ENCODE measurements around the gene WIPF3.
A peak's percentile ranks its signal among the peaks of the same experiment; 100 is the strongest.

Gene WIPF3

GRCh38 chr7:29806995-29807841 is 910 bp downstream of the WIPF3 start:
- no peak overlapping the region for H3K27ac ChIP-seq (replicated peaks)
- peak overlapping the region; percentile 1; the same call in 1 of the 2 replicates for H3K4me3 ChIP-seq (replicated peaks; ENCODE audit: insufficient read depth, low read length)
- TF ChIP-seq REST (IDR thresholded peaks at IDR 0.05; ENCODE audit: insufficient replicate concordance, low read depth) (no peak), GABPA (IDR thresholded peaks at IDR 0.05; ENCODE audit: low read depth) (no peak), POLR2AphosphoS5 (IDR thresholded peaks at IDR 0.05; ENCODE audit: low read depth) (no peak), CTCF (IDR thresholded peaks at IDR 0.05; ENCODE audit: insufficient read depth, low read length) (no peak), SPI1 (IDR thresholded peaks at IDR 0.05; ENCODE audit: borderline replicate concordance, low read depth) (no peak)
- DNase-seq (ENCODE audit: low read depth in 1 of 2, low spot score in 1 of 2): peak in 1 of 2 experiments; percentile 7
- peaks cover 52% of the 10 kb centered on the region for H3K27me3 ChIP-seq (ENCODE audit: insufficient read depth, poor library complexity, severe bottlenecking)

GRCh38 chr7:29808075-29808801 is 1.9 kb downstream of the WIPF3 start:
- Histone ChIP-seq H3K4me3 (replicated peaks; ENCODE audit: insufficient read depth, low read length) (no peak overlapping the region), H3K27me3 (ENCODE audit: insufficient read depth, poor library complexity, severe bottlenecking) (peaks cover 50% of the 10 kb centered on the region), H3K27ac (replicated peaks) (no peak overlapping the region)
- no peak for TF ChIP-seq POLR2AphosphoS5 (IDR thresholded peaks at IDR 0.05; ENCODE audit: low read depth)
- DNase-seq (ENCODE audit: low read depth in 1 of 2, low spot score in 1 of 2): no peak

- H3K27me3 ChIP-seq (ENCODE audit: insufficient read depth, poor library complexity, severe bottlenecking): peaks cover 46% of the 10 kb centered on the region
- TF ChIP-seq POLR2AphosphoS5 (IDR thresholded peaks at IDR 0.05; ENCODE audit: low read depth) (no peak), REST (IDR thresholded peaks at IDR 0.05; ENCODE audit: insufficient replicate concordance, low read depth) (no peak), GABPA (IDR thresholded peaks at IDR 0.05; ENCODE audit: low read depth) (no peak), SPI1 (IDR thresholded peaks at IDR 0.05; ENCODE audit: borderline replicate concordance, low read depth) (no peak), CTCF (IDR thresholded peaks at IDR 0.05; ENCODE audit: insufficient read depth, low read length) (no peak)
- H3K4me3 ChIP-seq (replicated peaks; ENCODE audit: insufficient read depth, low read length): no peak overlapping the region
- no peak for DNase-seq (ENCODE audit: low read depth in 1 of 2, low spot score in 1 of 2)
- H3K27ac ChIP-seq (replicated peaks): no peak overlapping the region
Measured at GRCh38 chr7:29809533-29810155, 3.3 kb downstream of the WIPF3 start.

GRCh38 chr7:29810297-29810696 is 4.0 kb downstream of the WIPF3 start:
- peaks cover 43% of the 10 kb centered on the region for H3K27me3 ChIP-seq (ENCODE audit: insufficient read depth, poor library complexity, severe bottlenecking)

More at GRCh38 chr7:29810297-29810696, 4.0 kb downstream of the WIPF3 start:
- DNase-seq (ENCODE audit: low read depth in 1 of 2, low spot score in 1 of 2): no peak
- TF ChIP-seq POLR2AphosphoS5 (IDR thresholded peaks at IDR 0.05; ENCODE audit: low read depth) (no peak), REST (IDR thresholded peaks at IDR 0.05; ENCODE audit: insufficient replicate concordance, low read depth) (no peak), CTCF (IDR thresholded peaks at IDR 0.05; ENCODE audit: insufficient read depth, low read length) (no peak), SPI1 (IDR thresholded peaks at IDR 0.05; ENCODE audit: borderline replicate concordance, low read depth) (no peak), GABPA (IDR thresholded peaks at IDR 0.05; ENCODE audit: low read depth) (no peak)
- H3K4me3 ChIP-seq (replicated peaks; ENCODE audit: insufficient read depth, low read length): no peak overlapping the region
- no peak overlapping the region for H3K27ac ChIP-seq (replicated peaks)

Data from HL-60 (cell line).